ENCODE data around the gene DNAJA4.

- no peak for TF ChIP-seq CTCF (IDR thresholded peaks at IDR 0.05)
- TF ChIP-seq POLR2AphosphoS5 (IDR thresholded peaks at IDR 0.05; ENCODE audit: insufficient read depth in 1 of 2, low read depth in 1 of 2) = no peak
Measured at GRCh38 chr15:78233496-78233895, 30.9 kb upstream of the DNAJA4 start.

All from vagina (tissue), 2 donors.